Measurements from ENCODE around the gene CACNA1S.
A peak's percentile ranks its signal among the peaks of the same experiment; 100 is the strongest.

GRCh38 chr1:201028461-201028889 lies 83.8 kb downstream of the CACNA1S start:
- TF ChIP-seq POLR2A (IDR thresholded peaks at IDR 0.05) (no peak), POLR2AphosphoS5 (IDR thresholded peaks at IDR 0.05) (peak in 1 of 3 donors; percentile 63)
- TF ChIP-seq, protein P1, sequence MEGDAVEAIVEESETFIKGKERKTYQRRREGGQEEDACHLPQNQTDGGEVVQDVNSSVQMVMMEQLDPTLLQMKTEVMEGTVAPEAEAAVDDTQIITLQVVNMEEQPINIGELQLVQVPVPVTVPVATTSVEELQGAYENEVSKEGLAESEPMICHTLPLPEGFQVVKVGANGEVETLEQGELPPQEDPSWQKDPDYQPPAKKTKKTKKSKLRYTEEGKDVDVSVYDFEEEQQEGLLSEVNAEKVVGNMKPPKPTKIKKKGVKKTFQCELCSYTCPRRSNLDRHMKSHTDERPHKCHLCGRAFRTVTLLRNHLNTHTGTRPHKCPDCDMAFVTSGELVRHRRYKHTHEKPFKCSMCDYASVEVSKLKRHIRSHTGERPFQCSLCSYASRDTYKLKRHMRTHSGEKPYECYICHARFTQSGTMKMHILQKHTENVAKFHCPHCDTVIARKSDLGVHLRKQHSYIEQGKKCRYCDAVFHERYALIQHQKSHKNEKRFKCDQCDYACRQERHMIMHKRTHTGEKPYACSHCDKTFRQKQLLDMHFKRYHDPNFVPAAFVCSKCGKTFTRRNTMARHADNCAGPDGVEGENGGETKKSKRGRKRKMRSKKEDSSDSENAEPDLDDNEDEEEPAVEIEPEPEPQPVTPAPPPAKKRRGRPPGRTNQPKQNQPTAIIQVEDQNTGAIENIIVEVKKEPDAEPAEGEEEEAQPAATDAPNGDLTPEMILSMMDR (IDR thresholded peaks at IDR 0.05 in 8 of 11, conservative IDR thresholded peaks at IDR 0.05 in 3 of 11): no peak
